Heart left ventricle (tissue), 13 donors: ENCODE measurements around the gene IMMP2L.

ENCODE experiments used
- CTCF ChIP-seq, 12 donors: fragments of 200-600 bp; sonication (generic) in 4 of 12; IDR thresholded peaks; one replicate each; pipeline versions ENCODE4 v1.5.0 to v1.8.0; 2018 to 2022; ENCODE audit warnings: antibody characterized with exemption in 12 of 12, mild to moderate bottlenecking in 5 of 12
- POLR2A ChIP-seq, 2 donors: fragments of 450-650 bp; IDR thresholded peaks; one replicate each; pipeline ENCODE4 v1.6.1; 2017; ENCODE audit warnings: antibody characterized with exemption in 2 of 2, mild to moderate bottlenecking in 2 of 2, moderate library complexity in 2 of 2
- donor health status: ischemic (EF 13 %, LVEDD 7.1; RV severe dilation, severe dysfunction).
- donor health status: DM: no; HTN: yes; CAD: no.
- donor health status: DM: no; HTN: no; CAD: no.
- donor health status: ischemic (EF 25% LVEDD 6.9; RV normal size, moderate dysfunction).
- donor health status: ischemic (EF 25% LVEDD 5.7; RV mildly dilated, moderate dysfunction).
- donor health status: ischemic (EF 35%, LVEDD 5.7; RV mildly dilated, moderate dysfunction).
- donor health status: nonischemic (EF 11% LVEDD 7.7; RV severe dilation, severe dysfunction).
- donor health status: DM: yes; HTN: yes; CAD: no.
- donor health status: PGD.
- donor health status: ischemic (EF 29% LVEDD 5.4; RV normal size, mild dysfunction).
- donor health status: nonischemic (EF 23%, LVEDD 6.1; RV moderate dilation, normal function).

GRCh38 chr7:110750931-110751605, 811.2 kb downstream of the IMMP2L start:
- TF ChIP-seq CTCF (IDR thresholded peaks at IDR 0.05) = no peak
- TF ChIP-seq POLR2A (IDR thresholded peaks at IDR 0.05) = no peak
